Kidney (tissue), 14 donors: Measurements from ENCODE around the gene SCAF8. TPM values are rescaled to one million over a fixed set of nuclear protein-coding genes. Genes with fewer than 3 reads are reported as not detected.
A peak's percentile ranks its signal among the peaks of the same experiment; 100 is the strongest.

Source experiments
- DNase-seq, 5 donors: peaks; one replicate each; pipeline ENCODE4 v3.0.0-alpha.2; 2013 to 2020
- FAIRE-seq: peaks from 2 replicates; lab custom pipeline; 2012; peaks lifted over from hg19 to GRCh38; lab: Jason Lieb, UNC
- H3K27ac ChIP-seq, 2 donors: one replicate each; pipeline ENCODE4 v1.7.0; 2013; ENCODE audit warnings: low read depth in 2 of 2, low read length in 2 of 2, inconsistent platforms in 1 of 2
- H3K27me3 ChIP-seq: one replicate; pipeline ENCODE4 v1.7.1; 2013; ENCODE audit warnings: low read length, inconsistent platforms; ENCODE audit not compliant: control insufficient read depth, insufficient read depth
- H3K36me3 ChIP-seq, 3 donors: one replicate each; pipeline versions ENCODE4 v1.7.0 to v1.7.1; 2013; ENCODE audit warnings: low read length in 3 of 3, control low read depth in 1 of 3, inconsistent platforms in 1 of 3; ENCODE audit not compliant: insufficient read depth in 3 of 3, control insufficient read depth in 2 of 3
- H3K4me1 ChIP-seq, 3 donors: one replicate each; pipeline versions ENCODE4 v1.7.0 to v1.7.1; 2013; ENCODE audit warnings: low read length in 3 of 3, inconsistent platforms in 1 of 3, low read depth in 1 of 3; ENCODE audit not compliant: control insufficient read depth in 2 of 3, insufficient read depth in 2 of 3
- H3K4me3 ChIP-seq, 3 donors: one replicate each; pipeline versions ENCODE4 v1.7.0 to v1.8.1; 2013; ENCODE audit warnings: low read length in 3 of 3, control low read depth in 1 of 3, inconsistent platforms in 1 of 3
- H3K9ac ChIP-seq, 3 donors: one replicate each; pipeline versions ENCODE4 v1.7.0 to v1.7.1; 2013; ENCODE audit warnings: low read length in 3 of 3, control low read depth in 1 of 3, inconsistent platforms in 1 of 3
- H3K9me3 ChIP-seq, 3 donors: one replicate each; pipeline versions ENCODE4 v1.7.0 to v1.7.1; 2013; ENCODE audit warnings: low read length in 3 of 3, control low read depth in 1 of 3, inconsistent platforms in 1 of 3; ENCODE audit not compliant: control insufficient read depth in 2 of 3, insufficient read depth in 1 of 3
- intact Hi-C: fragments of 100-400 bp; cut with DNase I; formaldehyde crosslinking; loops from one replicate; pipeline ENCODE4 v1.11.1; 2022
- polyA plus RNA-seq: library from polyadenylated mRNA; stranded (reverse); fragments of 350-450 nt; fragmentation: Illumina TruSeq; extraction: RNeasy Lipid Tissue Mini Kit (QIAGEN cat#74804); gene quantifications from one replicate; pipeline ENCODE4 v1.2.3, GENCODE V29; 2014; ENCODE audit warnings: low read depth, low replicate concordance; ENCODE audit not compliant: insufficient read depth
- total RNA-seq: library from RNA; stranded (reverse); fragmentation: NEBNext Ultra II Directional; extraction: Animal tissue kit (Norgen Biotek cat#: 25700); gene quantifications from one replicate; pipeline ENCODE4 v1.2.1, GENCODE V29; 2021
- TF ChIP-seq, protein P1 (sequence below): IDR thresholded peaks from 3 replicates; pipeline ENCODE4 v1.5.1; 2012; ENCODE audit warnings: mild to moderate bottlenecking, moderate library complexity, borderline replicate concordance; ENCODE audit not compliant: insufficient read depth; ENCODE audit errors: extremely low read depth
- donor health status: control.
- donor health status: control.
- donor health status: control.
- donor health status: control.
- donor health status: control.
- donor health status: DM: yes; HTN: yes; CAD: no.
- donor health status: Normal renal cell carcinoma (clear cell type).

The SCAF8 gene
- total and polyA plus RNA-seq, 2 donors from 2014 or later: 8.3 to 52.2 TPM

DNA sequence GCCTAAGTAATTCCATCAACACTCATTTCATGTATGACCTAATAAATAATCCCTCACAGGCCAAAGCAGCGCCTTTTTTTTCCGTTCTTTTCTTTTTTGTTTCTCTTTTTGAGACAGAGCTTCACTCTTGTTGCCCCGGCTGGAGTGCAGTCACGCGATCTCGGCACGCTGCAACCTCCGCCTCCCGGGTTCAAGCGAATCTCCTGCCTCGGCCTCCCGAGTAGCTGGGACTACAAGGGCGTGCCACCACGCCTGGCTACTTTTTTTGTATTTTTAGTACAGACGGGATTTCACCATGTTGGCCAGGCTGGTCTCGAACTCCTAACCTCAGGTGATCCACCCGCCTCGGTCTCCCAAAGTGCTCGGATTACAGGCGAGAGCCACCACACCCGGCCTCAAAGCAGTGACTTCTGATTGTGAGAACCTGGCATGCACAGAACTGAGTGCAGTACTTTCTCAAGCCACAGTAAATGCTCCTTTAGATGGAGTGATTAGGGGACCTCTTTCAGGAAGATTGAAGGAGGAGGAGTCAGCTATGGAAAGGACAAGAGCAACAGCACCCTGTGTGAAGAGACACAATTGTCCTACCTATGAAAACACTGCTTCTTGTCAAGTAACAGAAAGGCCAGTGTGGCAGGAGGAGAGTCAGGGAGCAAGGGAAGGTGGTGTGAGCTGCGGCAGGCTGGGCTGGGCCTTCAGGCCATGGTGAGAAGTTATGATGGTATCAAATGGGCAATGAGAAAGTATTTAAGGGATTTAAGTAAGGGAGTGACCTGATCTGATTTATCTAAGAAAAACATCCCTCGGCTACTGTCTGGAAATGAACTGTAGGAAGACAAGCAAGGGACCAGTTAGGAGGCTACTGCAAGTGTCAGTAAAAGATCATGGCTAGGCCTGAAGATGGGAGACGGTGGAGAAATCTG lies 1.7 kb upstream of the SCAF8 start:
- H3K36me3 ChIP-seq: no peaks in the 10 kb centered on the region
- H3K27me3 ChIP-seq: no peaks in the 10 kb centered on the region
- no peak overlapping the region for H3K27ac ChIP-seq
- TF ChIP-seq, protein P1, sequence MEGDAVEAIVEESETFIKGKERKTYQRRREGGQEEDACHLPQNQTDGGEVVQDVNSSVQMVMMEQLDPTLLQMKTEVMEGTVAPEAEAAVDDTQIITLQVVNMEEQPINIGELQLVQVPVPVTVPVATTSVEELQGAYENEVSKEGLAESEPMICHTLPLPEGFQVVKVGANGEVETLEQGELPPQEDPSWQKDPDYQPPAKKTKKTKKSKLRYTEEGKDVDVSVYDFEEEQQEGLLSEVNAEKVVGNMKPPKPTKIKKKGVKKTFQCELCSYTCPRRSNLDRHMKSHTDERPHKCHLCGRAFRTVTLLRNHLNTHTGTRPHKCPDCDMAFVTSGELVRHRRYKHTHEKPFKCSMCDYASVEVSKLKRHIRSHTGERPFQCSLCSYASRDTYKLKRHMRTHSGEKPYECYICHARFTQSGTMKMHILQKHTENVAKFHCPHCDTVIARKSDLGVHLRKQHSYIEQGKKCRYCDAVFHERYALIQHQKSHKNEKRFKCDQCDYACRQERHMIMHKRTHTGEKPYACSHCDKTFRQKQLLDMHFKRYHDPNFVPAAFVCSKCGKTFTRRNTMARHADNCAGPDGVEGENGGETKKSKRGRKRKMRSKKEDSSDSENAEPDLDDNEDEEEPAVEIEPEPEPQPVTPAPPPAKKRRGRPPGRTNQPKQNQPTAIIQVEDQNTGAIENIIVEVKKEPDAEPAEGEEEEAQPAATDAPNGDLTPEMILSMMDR: no peak
- intact Hi-C loops: no loop called here
- H3K4me3 ChIP-seq: no peak overlapping the region
- H3K9ac ChIP-seq: no peak overlapping the region
- no peaks in the 10 kb centered on the region for H3K9me3 ChIP-seq
- FAIRE-seq (no peak), DNase-seq (peak in 2 of 5 donors; percentile 11 to 16)
- peaks cover 0 to 12% (median 6%) of the 10 kb centered on the region in 3 donors for H3K4me1 ChIP-seq

DNA sequence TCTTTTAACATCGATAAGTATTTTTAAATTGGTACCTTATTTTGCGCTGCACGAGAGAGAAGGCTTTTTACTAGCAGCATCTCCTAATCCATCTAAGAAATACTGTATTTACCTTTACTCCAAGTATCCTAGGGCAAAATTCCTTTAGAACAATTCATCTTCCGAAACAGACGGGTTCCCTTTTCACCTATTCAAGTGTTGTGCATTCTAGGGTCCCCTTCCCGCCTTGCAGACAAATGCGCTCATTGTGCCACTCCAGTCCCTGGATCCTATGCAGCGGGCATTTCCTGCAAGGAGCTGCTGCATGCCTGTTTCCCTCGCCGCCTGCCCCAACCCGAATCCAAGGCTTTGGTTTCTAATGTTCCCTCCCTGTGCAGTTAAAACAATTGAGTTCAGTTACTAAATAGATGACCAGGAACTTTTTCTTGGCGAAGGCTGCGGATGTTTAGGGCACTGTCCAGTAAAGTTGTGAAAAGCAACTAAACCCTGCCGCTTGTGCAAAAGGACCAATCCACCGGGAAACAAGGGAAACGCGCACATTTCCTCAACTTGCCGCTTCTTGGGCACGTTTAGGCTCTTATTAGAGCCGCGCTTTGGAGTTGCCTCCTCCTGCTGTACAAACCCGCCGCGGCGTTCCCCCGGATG lies 556 bp upstream of the SCAF8 start:
- peak in 4 of 5 donors; percentile 75 to 78 (median 76) for DNase-seq
- TF ChIP-seq, protein P1: no peak
- Histone ChIP-seq H3K4me3 (peak overlapping the region; percentile 78 to 92 (median 84)), H3K27me3 (no peaks in the 10 kb centered on the region), H3K9ac (peak overlapping the region; percentile 63 to 81 (median 75)), H3K4me1 (peaks cover 0 to 17% (median 6%) of the 10 kb centered on the region in 3 donors), H3K9me3 (no peaks in the 10 kb centered on the region), H3K36me3 (no peaks in the 10 kb centered on the region), H3K27ac (peak overlapping the region; percentile 99 to 100)
- intact Hi-C loops: no loop called here
- no peak for FAIRE-seq

DNA sequence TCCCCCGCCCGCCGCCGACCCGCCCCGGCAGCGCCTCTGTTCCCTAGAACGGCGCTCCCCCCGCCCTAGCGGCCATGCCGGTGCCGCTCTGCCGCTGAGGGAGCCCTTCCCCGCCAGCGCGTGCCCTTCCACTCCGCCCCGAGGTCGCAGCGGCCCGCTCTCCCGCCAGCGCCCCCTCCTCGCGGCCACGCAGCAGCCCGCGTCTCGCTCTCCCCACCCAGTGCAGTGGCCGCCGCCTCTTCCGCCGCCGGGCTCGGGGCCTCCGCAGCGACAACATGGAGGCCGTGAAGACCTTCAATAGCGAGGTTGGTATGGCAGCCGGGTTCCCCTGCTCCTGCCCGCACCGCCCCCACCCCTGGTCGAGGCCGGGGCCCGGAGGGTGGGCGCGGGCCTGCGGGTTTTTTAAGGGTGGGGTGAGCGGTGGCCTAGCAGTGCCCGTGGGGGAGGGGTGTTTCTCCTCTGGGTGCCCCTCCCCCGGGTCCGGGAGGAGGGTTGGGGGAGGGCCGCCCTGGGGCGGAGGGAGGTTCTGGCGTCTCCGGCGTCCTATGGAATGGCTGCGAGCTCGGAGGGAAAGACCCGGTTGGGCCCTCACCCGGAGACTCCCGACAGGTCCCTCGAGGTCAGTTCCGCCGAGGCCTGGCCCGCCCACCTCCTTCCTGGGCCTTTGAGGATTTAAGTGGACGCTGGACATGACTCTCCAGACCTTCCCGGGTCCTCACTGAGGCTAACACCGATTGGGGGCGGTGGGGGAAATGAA lies 588 bp downstream of the SCAF8 start:
- Histone ChIP-seq H3K27me3 (no peaks in the 10 kb centered on the region), H3K27ac (peak overlapping the region; percentile 99 to 100), H3K9me3 (no peaks in the 10 kb centered on the region), H3K4me3 (peak overlapping the region; percentile 92 to 97 (median 96)), H3K9ac (peak overlapping the region; percentile 84 to 99 (median 93)), H3K4me1 (peaks cover 0 to 24% (median 10%) of the 10 kb centered on the region in 3 donors), H3K36me3 (no peaks in the 10 kb centered on the region)
- peak; percentile 33 for FAIRE-seq
- intact Hi-C loops: no loop called here
- TF ChIP-seq, protein P1: no peak
- peak; percentile 97 to 99 (median 98) for DNase-seq
